HG02623 (cell line): ENCODE data around the gene LMX1B.

ENCODE experiments used
- ATAC-seq: cut with Tn5 transposase; IDR thresholded peaks from one replicate; pipeline ENCODE4 v1.9.1; 2021; ENCODE audit warnings: moderate library complexity; ENCODE audit not compliant: unreplicated experiment

Gene LMX1B

DNA sequence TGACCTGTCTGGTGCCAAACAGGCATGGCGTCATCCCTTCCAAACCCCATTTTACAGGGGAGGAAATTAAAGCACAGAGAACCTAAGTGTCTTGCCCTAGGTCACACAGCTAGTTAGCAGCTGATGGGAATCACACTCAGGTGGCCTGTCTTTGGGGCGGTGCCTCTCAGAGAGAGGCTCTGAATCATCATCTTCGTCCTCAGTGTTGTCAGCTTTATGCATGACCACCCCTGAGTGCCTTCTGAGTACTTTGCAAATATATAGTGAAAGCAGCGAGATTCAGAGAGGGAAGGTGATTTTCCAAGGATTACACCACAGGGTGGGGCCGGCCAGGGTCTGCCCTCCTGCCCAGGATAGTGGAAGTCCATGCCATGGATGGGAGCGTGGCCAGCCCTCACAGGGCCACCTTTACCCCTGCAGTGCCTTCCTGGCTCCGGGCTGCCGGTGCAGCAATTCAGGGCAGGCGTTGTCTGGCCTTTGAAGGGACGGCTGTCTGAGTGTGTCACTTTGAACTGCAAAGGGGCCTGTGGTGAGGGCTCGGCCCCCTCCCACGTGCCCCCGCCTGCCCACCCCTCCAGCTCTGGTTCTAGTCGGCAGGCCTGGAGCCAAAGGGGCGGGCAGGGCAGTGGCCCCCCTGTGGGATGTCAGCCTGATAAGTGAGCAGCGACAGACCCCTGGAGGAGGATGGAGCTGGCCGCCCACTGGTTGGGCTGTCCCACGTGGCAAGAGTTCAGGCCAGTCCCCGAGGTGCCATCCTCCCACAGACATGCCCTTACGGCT is 16.9 kb downstream of the LMX1B start:
- ATAC-seq = no peak

- ATAC-seq = no peak
Measured at GRCh38 chr9:126631254-126631653, 17.5 kb downstream of the LMX1B start.

DNA sequence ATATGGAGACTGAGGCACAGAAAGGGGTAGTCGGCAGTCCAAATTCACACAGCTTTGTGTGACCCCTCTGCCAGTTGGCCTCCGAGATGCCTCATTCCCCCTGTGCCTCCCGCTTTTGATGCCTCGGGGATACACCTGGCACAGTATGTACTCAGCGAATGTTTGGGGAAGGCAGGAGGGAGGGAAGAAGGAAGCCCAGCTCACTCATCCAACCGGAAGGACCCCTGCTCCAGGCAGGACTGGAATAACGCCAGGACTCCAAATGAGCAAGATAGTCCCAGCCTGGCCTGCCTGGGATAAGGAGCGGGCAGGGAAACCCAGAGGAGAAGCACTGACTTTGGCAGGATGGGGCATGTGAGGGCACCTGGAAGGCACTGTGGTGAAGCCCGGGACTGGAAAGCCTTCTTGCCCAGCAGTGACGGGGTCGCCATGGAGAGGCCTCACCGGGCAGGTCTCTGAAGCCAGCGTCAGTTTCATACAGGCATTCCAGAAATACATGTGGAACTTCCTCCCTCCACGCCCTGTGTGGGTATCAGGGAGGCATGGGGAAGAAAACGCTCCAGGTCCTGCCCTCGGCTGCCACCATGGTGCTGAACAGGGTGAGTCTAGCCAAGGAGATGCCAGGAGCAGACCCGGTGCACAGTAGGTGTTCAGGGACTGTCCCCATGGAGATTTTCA is 20.3 kb downstream of the LMX1B start:
- no peak for ATAC-seq

DNA sequence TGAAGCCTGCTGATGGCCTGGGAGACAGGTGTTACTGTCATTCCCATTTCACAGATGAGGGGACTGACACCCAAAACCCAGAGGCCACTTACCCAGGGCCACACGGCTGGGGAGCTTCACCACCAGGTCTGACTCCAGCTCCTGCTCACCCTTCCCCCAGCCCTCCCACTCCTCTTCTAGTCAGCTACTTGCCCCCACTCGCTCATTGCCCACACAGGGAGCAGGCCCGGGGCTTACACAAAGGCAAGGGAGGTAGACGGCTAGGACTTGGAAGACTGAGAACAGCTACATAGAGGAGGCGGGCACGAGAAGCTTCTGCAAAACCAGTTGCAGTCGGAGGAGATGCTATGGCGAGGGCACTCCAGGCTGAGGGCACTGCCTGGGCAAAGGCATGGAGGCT is 21.3 kb downstream of the LMX1B start:
- no peak for ATAC-seq

DNA sequence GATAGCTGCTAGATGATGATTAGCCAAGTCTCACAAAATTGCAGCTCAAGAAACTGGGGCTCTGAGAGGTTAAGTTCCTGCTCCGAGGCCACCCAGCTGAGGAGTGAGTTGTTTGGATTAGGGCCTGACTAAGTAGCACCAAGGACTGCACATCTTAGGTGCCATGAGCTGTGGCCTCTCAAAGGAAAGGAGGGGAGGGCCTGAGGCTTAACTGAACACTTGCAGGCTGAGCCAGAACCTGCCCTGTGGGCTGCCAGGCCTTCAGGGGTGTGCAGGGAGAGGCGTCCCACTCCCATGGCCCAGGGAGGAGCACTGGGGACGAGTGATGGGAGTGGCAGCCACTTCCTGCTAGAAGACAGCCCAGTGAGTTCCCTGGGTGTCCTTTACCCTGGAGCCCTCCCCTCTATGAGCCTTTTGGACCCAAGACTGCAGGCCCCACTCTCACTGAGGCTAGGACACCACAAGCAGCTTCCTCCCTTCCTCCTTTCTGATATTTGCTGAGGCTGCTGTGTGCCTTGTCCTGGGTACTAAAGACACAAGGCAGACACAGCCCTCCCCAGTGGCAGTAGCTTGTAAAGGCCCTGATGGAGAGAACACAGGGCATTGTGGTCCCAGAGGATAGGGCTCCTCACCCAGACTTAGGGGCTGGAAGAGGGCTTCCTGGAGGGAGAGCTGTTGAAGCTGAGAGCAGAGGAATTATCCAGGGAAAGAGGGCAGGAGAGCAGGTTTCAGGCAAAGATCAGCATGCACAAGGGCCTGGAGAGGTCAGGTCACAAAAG is 22.1 kb downstream of the LMX1B start:
- ATAC-seq = no peak

- ATAC-seq = no peak
Measured at GRCh38 chr9:126636983-126637798, 23.5 kb downstream of the LMX1B start.

- ATAC-seq = no peak
Measured at GRCh38 chr9:126638571-126639132, 24.9 kb downstream of the LMX1B start.

GRCh38 chr9:126639318-126640000 is 25.7 kb downstream of the LMX1B start:
- ATAC-seq = no peak

DNA sequence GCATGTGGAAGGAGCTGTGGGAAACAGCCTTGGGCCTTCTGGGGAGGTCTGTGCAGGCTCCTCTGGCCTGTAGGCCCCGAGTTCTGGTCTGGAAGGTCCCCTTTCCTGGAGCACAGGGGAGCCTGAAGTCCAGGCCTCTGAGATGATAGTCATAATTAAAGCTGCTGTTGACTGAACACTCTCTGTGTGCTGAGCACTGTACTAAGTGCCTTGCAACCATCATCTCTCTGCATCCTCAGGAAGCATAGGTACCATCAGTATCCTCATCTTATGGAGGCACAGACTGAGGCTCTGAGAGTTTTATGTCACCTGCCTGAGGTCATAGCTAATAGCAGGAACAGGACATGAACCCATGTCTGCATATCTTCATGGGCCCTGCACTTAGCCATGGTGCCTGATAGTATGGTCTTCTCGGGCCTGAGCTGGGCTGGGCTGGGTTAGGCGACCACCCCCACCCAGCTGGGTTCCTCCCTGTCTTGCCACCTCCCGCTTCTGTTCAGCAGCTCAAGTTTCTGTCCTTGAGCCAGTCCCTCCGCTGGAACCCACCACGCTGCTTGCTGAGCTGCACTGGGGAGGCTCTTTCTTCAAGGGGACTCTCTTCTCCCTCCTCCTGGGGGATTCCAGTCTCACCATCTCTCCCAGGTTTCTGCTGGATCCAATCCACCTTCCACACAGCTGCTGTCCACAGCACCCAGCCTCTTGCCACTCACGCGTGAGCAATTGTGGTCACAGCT is 27.6 kb downstream of the LMX1B start:
- ATAC-seq = no peak

DNA sequence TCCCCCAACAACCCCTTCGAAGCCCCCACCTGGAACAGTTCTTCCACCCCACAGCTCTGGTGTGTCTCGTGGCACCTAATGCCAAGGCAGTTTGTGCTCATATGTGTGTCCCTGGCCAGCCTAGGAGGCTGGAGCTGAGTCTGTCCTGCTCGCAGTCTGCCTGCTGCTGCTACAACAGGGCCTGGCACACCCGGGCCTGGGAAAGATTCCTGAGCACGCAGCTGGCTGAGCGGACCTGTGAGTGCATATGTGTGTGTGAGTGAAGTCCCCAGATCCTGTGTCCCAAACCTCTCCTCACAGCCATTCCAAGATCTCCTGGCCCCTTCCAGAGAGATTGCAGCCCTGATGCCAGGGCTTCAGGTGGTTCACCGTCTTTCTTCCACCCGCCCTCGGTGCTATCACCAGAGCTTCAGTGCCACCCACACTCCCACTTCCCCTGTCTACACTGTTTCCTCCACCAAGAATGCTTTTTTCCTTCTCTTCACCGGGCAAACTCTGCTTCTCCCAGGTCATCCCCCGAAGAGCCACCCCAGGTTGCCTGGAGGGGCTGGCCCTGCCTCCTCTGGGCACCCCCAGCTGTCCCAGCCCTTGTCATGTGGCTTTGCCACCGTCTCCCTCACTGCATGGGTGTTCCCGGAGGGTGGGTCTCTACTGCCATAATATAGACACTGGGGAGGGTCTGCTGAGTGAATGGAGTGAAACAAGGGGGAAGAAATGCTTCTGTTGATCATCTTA is 28.4 kb downstream of the LMX1B start:
- ATAC-seq = no peak

GRCh38 chr9:126642839-126643238 is 29.1 kb downstream of the LMX1B start:
- no peak for ATAC-seq

GRCh38 chr9:126643945-126644527 is 30.3 kb downstream of the LMX1B start:
- no peak for ATAC-seq

GRCh38 chr9:126646162-126646561 is 32.4 kb downstream of the LMX1B start:
- no peak for ATAC-seq

DNA sequence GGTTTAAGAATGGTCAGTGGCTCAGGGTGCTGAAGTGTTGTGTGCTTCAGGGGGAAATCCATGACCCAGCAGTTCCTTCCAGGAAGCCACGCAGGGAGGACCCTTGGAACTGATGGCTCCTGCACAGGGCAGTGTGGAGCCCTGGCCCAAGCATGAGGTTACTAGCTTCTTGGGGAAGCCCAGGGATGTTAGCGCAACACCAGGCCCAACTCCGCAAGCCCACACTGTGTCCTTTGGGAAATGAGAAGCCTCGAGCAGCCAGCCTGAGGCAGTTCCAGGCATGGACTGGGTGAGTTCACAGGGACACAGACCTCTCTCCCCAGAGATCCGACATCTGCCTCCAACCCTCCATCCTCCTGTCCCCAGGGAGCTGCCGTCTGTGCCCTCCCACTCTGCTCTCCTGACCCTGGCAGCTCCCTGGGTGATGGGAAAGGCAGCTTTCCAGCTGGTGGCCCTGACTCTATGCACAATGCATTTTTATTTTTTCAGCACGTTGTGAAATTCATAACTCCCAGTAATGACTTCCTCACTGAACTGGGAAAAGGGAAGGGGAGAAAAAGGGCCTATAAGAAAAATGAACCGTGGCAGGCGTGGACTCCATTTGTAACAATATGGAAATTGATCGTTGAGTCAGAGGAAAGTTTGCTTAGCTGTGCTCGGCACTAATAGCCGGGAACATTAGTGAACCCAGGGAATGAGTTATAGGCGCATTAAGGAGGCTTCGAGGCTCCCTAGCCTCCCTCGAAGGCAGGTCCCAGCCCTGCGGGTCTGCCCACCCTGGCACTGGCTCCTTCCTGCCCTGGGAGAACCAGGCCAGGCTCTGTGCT is 34.1 kb downstream of the LMX1B start:
- no peak for ATAC-seq

DNA sequence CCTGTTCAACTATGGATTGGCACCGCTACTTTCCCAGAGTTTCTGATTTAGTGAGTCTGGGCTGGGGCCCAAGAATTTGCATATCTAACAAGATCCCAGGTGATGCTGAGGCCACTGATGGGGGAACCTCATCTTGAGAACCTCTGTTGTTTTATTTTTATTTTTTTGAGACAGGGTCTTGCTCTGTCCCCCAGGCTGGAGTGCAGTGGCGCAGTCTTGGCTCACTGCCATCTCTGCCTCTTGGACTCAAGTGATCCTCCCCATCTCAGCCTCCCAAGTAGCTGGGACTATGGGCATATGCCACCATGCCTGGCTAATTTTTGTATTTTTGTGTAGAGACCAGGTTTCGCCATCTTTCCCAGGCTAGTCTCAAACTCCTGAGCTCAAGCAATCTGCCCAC is 35.7 kb downstream of the LMX1B start:
- ATAC-seq = no peak

- ATAC-seq = no peak
Measured at GRCh38 chr9:126650404-126651341, 36.9 kb downstream of the LMX1B start.
